Breast epithelium (tissue), 3 donors: Measurements from ENCODE around the gene AMOTL1.
"Not testable (repeated sequence)": the region's sequence is repeated elsewhere in the genome, so short reads cannot be mapped to it uniquely, and the experiment has no call there.

Experiments used
- CTCF ChIP-seq, 3 donors: fragments of 450-650 bp; IDR thresholded peaks; one replicate each; pipeline ENCODE4 v1.5.1; 2016 to 2017; ENCODE audit warnings: antibody characterized with exemption in 3 of 3, mild to moderate bottlenecking in 3 of 3, moderate library complexity in 3 of 3
- POLR2AphosphoS5 ChIP-seq, 3 donors: sonication (generic); formaldehyde crosslinking; IDR thresholded peaks; one replicate each; pipeline ENCODE4 v1.6.1; 2017; ENCODE audit warnings: antibody characterized with exemption in 3 of 3

- not testable (repeated sequence) for TF ChIP-seq CTCF, POLR2AphosphoS5 (IDR thresholded peaks at IDR 0.05)
Observed at GRCh38 chr11:94913718-94914394, 145.7 kb downstream of the AMOTL1 start.
